H7 (cell line): ENCODE results near the gene FLT1. TPM values are rescaled to one million over a fixed set of nuclear protein-coding genes. Genes with fewer than 3 reads are reported as not detected.

Experiments
- DNase-seq: peaks from one replicate; pipeline ENCODE4 v3.0.0; 2012
- H3K27me3 ChIP-seq: 2 replicates; pipeline ENCODE4 v1.6.0; 2011; ENCODE audit warnings: mild to moderate bottlenecking, low read length; ENCODE audit not compliant: control insufficient read depth, insufficient read depth
- H3K36me3 ChIP-seq: replicated peaks from 2 replicates; pipeline ENCODE4 v1.5.1; 2011; ENCODE audit warnings: low read length; ENCODE audit not compliant: control insufficient read depth, insufficient read depth
- H3K4me3 ChIP-seq: 2 replicates; pipeline ENCODE4 v1.5.1; 2011; ENCODE audit warnings: low read depth, mild to moderate bottlenecking, control low read depth, low read length, moderate library complexity; ENCODE audit not compliant: insufficient read depth
- total RNA-seq: library from RNA; depleted of rRNA; stranded (reverse); fragments of >200 nt; shearing (Covaris generic); gene quantifications from 2 replicates; pipeline ENCODE4 v1.2.3, GENCODE V29; 2014; rRNA removed

Gene FLT1
- total RNA-seq, 1 experiment from 2014 or later, result 55.3 TPM

DNA sequence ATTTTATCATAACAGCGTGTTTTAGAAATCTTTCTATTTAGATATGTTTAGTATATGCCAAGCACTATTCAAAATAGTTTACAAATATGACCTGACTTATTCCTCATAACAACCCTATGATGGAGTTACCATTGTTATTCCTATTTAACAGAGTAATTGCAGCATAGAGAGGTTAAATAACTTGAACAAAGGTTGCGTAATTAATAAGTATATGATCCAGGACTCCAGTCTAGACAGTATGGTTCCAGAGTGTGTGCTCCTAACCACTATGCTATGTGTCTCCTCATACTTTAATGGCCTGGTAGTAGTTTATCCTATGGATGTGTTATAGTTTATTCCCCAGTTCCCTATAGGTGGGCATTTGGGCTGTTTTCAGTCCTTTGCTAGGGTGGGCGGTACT, 211.3 kb downstream of the FLT1 start:
- DNase-seq, result no peak
- peaks cover 3% of the 10 kb centered on the region; the same call in 1 of the 2 replicates for H3K36me3 ChIP-seq
- no peaks in the 10 kb centered on the region for H3K27me3 ChIP-seq
- no peak overlapping the region for H3K4me3 ChIP-seq

DNA sequence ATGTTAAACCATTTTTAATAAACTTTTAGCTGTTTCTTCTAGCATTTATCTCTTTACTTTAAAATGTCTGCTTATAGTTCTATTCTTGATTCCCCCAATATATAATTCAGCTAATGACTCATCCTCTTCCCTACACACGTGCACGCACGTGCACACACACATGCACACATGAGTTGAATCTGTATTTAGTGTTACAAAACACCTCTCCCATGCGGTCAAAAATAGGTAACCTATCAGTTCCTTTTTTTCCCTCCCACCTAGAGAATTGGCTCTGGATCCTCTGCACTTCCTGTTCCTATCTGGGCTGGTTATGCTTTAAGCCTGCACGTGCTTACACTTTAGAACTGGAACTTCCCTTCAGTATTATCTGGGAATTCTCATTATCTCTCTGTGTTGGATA, 212.5 kb downstream of the FLT1 start:
- Histone ChIP-seq H3K36me3 (peaks cover 7% of the 10 kb centered on the region; the same call in 1 of the 2 replicates), H3K27me3 (no peaks in the 10 kb centered on the region), H3K4me3 (no peak overlapping the region)
- DNase-seq, result no peak

DNA sequence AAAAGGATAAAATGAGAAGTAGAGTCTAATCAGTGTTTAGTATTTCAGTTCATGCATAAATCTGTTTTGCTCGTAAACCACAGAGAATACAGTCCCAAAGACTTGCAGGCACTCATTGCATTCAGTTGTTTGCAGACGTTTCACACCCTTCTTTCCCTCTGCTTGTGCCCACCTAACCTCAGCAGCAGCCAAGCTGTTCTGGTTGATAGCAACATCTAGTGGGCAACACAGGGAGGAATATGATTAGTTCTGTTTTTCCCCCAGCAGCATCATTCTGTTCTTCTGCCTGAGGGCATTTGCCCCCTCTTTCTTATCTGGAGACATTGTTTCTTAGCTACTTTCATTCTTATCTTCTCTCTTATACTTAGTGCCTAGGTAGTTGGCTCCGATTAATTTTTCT, 221.0 kb downstream of the FLT1 start:
- no peak for DNase-seq
- Histone ChIP-seq H3K27me3 (no peaks in the 10 kb centered on the region), H3K36me3 (peaks cover 4% of the 10 kb centered on the region; the same call in 1 of the 2 replicates), H3K4me3 (no peak overlapping the region)

DNA sequence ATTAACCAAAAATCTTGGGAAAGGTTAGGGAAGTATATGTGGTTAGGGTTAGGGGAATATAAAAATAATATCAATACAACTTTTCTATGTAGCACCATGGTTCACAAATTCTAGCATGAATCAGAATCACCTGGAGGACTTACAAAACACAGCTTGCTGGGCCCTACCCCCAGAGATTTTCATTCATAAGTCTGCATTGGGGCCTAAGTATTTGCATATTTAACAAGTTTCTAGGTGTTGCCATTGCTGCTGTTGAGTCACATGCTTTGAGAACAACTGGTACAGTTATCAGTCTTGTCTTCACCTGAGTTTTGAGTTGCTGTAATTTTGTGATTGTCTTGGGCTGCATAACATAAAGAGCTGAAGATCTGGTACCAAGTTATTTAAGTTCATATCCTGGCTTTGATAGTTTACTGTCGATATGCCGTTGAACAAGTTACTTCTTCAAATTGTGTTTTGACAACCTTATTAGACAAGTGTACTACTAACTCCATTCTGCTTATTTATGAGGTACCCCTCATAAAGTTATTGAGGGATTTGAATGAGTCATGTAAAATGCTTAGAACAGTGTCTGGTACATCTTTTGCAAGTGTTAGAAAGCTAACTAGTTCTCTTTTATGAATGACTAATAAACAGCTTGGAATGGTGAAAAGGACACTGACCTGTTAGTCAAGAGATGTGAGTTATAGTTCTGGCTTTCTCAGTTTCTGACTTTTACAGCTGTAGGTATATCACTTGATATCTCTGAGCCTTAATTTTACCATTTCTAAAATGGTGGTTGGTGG, 223.7 kb downstream of the FLT1 start:
- H3K4me3 ChIP-seq, result no peak overlapping the region
- H3K27me3 ChIP-seq, result no peaks in the 10 kb centered on the region
- DNase-seq, result no peak
- peaks cover 7% of the 10 kb centered on the region for H3K36me3 ChIP-seq

DNA sequence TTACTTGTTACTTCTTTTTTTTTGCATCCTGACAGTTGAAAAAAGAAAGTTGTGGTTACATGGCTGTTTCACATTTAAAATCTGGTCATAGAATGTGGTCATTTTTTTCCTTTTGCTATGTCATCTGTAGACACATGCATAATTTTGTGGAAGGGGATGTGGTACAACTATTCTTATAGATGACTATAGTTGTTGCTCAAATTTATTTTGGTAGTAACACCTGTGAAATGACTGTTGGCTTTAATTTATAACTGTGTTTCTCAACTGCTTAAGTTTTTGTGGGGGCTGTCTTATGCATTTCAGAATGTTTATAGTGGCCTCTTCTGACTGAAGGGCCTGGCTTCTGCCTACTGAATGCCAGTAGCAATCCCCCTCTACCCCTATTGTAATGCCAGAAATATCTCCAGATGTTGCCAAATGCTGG, 226.1 kb downstream of the FLT1 start:
- H3K27me3 ChIP-seq, result no peaks in the 10 kb centered on the region
- H3K36me3 ChIP-seq, result peaks cover 7% of the 10 kb centered on the region
- H3K4me3 ChIP-seq, result no peak overlapping the region
- no peak for DNase-seq

DNA sequence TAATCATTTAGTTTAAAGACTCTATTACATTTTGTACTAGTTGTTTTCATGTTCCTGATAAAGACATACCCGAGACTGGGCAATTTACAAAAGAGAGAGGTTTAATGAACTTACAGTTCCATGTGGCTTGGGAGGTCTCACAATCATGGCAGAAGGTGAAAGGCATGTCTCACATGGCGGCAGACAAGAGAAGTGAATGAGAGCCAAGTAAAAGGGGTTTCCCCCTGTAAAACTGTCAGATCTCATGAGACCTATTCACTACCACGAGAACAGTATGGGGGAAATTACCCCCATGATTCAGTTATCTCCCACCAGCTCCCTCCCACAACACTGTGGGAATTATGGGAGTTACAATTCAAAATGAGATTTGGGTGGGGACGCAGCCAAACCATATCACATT, 227.4 kb downstream of the FLT1 start:
- Histone ChIP-seq H3K4me3 (no peak overlapping the region), H3K27me3 (no peaks in the 10 kb centered on the region), H3K36me3 (peaks cover 7% of the 10 kb centered on the region)
- no peak for DNase-seq

DNA sequence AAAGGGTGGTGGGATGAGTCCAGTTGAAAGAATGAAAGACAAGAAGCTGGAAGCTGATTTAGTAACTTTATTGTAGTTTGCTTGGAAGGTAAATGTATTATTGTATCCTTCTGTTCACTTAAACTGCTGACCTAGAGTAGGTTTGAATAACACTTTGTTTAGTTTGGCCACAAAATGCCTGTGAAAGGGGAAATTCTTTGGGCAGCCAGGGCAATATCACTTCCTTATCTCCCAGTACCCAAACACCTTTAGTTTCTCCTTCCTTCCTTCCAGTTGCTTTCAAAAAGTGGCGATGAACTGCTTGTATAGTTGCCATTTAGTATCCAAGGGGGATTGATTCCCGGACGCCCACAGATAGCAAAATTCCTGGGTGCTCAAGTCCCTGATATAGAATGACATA, 236.5 kb downstream of the FLT1 start:
- H3K4me3 ChIP-seq, result no peak overlapping the region
- DNase-seq, result no peak
- peaks cover 4% of the 10 kb centered on the region for H3K36me3 ChIP-seq
- no peaks in the 10 kb centered on the region for H3K27me3 ChIP-seq

DNA sequence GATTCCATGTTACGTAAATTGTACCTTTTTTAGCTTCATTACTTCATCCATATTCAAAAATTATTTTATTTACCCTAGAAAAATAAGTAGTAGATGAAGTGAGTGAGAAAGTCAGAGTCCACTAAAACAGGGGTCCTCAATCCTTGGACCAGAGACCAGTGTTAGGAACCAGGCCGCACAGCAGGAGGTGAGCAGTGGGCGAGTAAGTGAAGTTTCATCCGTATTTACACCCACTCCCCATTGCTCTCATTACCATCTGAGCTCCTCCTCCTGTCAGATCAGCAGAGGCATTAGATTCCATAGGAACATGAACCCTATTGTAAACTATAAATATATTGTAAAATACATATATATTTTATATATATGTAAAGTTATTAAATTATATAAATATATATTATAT, 237.6 kb downstream of the FLT1 start:
- H3K4me3 ChIP-seq, result no peak overlapping the region
- H3K36me3 ChIP-seq, result peaks cover 4% of the 10 kb centered on the region
- no peaks in the 10 kb centered on the region for H3K27me3 ChIP-seq
- DNase-seq, result no peak

DNA sequence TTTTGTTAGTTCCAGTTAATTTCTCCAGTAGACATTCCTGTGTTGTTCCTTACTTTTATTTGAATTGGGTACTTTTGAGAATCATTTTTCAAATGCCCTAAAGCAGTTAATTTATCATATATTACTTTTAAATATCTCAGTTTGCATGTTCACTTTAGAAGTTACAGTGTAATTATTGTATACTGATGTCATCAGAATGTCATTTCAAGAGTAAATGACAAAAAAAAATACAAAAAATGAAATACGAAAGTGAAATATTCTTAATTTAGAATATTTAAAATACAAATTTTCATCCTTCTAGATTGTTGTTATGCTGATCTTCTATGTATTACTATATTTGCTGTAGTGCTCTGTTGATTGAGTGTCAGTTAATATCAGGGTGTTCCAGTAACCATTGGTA, 242.4 kb downstream of the FLT1 start:
- H3K27me3 ChIP-seq, result no peaks in the 10 kb centered on the region
- H3K36me3 ChIP-seq, result peaks cover 3% of the 10 kb centered on the region
- no peak for DNase-seq
- no peak overlapping the region for H3K4me3 ChIP-seq

DNA sequence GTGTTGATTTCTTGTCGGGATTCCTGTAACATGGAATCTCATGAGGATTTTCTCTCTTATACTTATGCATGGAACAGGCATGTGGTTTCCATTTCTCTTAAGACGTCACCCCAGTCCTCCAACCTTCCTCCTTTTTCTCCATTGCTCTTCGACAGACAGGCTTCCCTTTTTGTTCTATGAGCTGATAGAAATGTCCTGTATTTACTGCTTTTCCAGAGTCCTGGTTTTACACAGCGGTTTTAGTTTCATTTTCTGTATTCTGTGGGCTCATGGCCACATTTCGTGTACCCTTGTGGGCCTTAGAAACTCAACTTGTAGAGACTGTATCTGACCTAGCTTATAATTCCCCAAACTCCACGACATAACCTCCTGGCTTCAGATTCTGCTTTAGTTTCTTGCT, 243.5 kb downstream of the FLT1 start:
- no peaks in the 10 kb centered on the region for H3K36me3 ChIP-seq

DNA sequence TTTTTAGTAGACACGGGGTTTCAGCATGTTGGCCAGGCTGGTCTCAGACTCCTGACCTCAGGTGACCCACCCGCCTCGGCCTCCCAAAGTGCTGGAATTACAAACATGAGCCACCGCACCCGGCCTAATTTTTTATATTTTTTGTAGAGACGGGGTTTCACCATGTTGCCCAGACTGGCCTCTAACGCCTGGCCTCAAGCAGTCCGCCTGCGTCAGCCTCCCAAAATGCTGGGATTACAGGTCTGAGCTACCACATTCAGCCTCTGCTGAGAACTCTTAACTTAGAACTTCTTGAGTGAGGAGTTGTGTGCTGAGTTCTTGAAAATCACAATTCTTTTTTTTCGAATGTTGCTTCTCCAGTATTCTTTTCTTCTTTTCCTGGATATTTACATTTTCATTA, 244.4 kb downstream of the FLT1 start:
- no peaks in the 10 kb centered on the region for H3K36me3 ChIP-seq
- no peak overlapping the region for H3K4me3 ChIP-seq
- H3K27me3 ChIP-seq, result no peaks in the 10 kb centered on the region
- no peak for DNase-seq

More for the DNA sequence above, 243.5 kb downstream of the FLT1 start:
- DNase-seq, result no peak
- no peaks in the 10 kb centered on the region for H3K27me3 ChIP-seq
- no peak overlapping the region for H3K4me3 ChIP-seq

Other genes starting within 250 kb of the FLT1 start
- 84.3 and 105 TPM in 2 replicates for gene POMP, start 164.0 kb upstream of the FLT1 start, total RNA-seq
- 0.30 and 0.94 TPM in 2 replicates for gene SLC46A3, start 223.8 kb upstream of the FLT1 start, total RNA-seq